ENCODE measurements around the gene ENDOV.

Gene ENDOV

GRCh38 chr17:80416260-80416939 lies 1.4 kb downstream of the ENDOV start:
- no peak for DNase-seq (ENCODE audit: low spot score)

- no peak for DNase-seq (ENCODE audit: low spot score)
These were observed 1.9 kb downstream of the ENDOV start for GRCh38 chr17:80416940-80417293.

GRCh38 chr17:80418589-80418988 lies 3.6 kb downstream of the ENDOV start:
- DNase-seq (ENCODE audit: low spot score): no peak

GRCh38 chr17:80419255-80419654 lies 4.3 kb downstream of the ENDOV start:
- DNase-seq (ENCODE audit: low spot score): no peak

- DNase-seq (ENCODE audit: low spot score): no peak
These were observed 6.6 kb downstream of the ENDOV start for GRCh38 chr17:80421381-80422090.

GRCh38 chr17:80422276-80422675 lies 7.3 kb downstream of the ENDOV start:
- no peak for DNase-seq (ENCODE audit: low spot score)

- no peak for DNase-seq (ENCODE audit: low spot score)
These were observed 8.0 kb downstream of the ENDOV start for GRCh38 chr17:80422981-80423380.

GRCh38 chr17:80423536-80424225 lies 8.7 kb downstream of the ENDOV start:
- no peak for DNase-seq (ENCODE audit: low spot score)

GRCh38 chr17:80424261-80424660 lies 9.3 kb downstream of the ENDOV start:
- no peak for DNase-seq (ENCODE audit: low spot score)

- DNase-seq (ENCODE audit: low spot score): no peak
These were observed 10.2 kb downstream of the ENDOV start for GRCh38 chr17:80424878-80425765.

- DNase-seq (ENCODE audit: low spot score): no peak
These were observed 11.0 kb downstream of the ENDOV start for GRCh38 chr17:80425835-80426426.

- peak; percentile 76 for DNase-seq (ENCODE audit: low spot score)
These were observed 11.8 kb downstream of the ENDOV start for GRCh38 chr17:80426671-80427326.

GRCh38 chr17:80427366-80428282 lies 12.7 kb downstream of the ENDOV start:
- DNase-seq (ENCODE audit: low spot score): no peak

- DNase-seq (ENCODE audit: low spot score): no peak
These were observed 13.4 kb downstream of the ENDOV start for GRCh38 chr17:80428363-80428762.

GRCh38 chr17:80428796-80429195 lies 13.8 kb downstream of the ENDOV start:
- no peak for DNase-seq (ENCODE audit: low spot score)

- DNase-seq (ENCODE audit: low spot score): no peak
These were observed 14.6 kb downstream of the ENDOV start for GRCh38 chr17:80429356-80430275.

- no peak for DNase-seq (ENCODE audit: low spot score)
These were observed 15.7 kb downstream of the ENDOV start for GRCh38 chr17:80430446-80431245.

All from COLO829 (cell line).